ENCODE measurements around the gene STARD5.

The STARD5 gene

DNA sequence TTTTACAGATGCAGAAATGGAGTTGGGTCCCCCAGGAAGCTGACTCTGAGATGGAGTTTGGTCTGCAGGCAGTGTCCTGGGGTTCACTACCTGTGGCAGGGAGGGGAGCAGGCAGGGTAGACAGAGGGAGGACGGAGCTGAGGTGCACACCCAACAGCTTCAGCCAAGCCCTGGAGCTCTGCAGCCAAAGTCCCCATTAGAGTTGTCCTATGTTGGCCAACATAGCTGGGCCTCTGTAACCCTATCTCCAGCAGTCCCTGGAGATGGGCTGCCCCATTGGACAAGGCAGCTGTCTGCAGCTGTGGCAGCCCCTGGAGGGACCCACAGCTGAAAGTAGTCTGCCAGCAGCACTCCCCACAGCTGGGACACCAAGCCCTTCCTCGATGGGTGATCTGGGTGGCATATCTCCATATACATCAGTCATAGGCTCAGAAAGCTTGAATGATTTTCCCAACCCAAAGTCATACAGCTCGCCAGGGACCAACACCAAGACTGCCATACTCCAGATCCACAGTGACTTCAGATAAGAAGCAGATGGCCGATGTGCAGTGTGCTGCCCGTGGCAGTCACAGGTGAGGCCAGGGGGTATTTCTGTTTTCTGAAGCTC lies 31.9 kb downstream of the STARD5 start:
- DNase-seq (ENCODE audit: low spot score), result no peak
- TF ChIP-seq, protein P1, sequence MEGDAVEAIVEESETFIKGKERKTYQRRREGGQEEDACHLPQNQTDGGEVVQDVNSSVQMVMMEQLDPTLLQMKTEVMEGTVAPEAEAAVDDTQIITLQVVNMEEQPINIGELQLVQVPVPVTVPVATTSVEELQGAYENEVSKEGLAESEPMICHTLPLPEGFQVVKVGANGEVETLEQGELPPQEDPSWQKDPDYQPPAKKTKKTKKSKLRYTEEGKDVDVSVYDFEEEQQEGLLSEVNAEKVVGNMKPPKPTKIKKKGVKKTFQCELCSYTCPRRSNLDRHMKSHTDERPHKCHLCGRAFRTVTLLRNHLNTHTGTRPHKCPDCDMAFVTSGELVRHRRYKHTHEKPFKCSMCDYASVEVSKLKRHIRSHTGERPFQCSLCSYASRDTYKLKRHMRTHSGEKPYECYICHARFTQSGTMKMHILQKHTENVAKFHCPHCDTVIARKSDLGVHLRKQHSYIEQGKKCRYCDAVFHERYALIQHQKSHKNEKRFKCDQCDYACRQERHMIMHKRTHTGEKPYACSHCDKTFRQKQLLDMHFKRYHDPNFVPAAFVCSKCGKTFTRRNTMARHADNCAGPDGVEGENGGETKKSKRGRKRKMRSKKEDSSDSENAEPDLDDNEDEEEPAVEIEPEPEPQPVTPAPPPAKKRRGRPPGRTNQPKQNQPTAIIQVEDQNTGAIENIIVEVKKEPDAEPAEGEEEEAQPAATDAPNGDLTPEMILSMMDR (IDR thresholded peaks at IDR 0.05; ENCODE audit: extremely low read depth, insufficient read depth, missing control alignments), result no peak
- in situ Hi-C loops (cut with MboI; ENCODE audit: low pct_unique_long_range_greater_than_20kb, low sequenced_read_pairs, unreplicated experiment), result loop anchor here (25.0 kb wide), 2 partner anchors 305 to 645 kb away; partner anchors contain the start of gene MESD

DNA sequence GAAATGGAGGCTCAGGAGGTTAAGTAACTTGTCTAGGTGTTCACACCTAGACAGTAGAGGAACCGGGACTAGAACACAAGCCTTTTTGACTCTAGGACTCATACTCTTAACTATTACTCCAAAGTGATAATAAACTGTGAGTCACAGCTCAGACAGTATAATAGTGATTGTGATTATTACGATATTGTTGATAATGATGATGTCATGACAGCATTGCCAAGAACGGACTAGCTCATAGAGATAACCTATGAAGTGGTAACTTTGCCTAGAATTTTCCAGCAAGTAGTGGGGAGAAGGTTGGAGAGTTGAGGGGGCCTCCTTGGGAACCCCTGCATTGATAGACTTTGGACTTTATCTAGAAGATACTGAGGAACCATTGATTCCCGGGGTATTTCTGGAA lies 34.0 kb downstream of the STARD5 start:
- DNase-seq (ENCODE audit: low spot score), result no peak
- in situ Hi-C loops (cut with MboI; ENCODE audit: low pct_unique_long_range_greater_than_20kb, low sequenced_read_pairs, unreplicated experiment), result loop anchor here (25.0 kb wide), 2 partner anchors 303 to 647 kb away; partner anchors contain the start of gene MESD
- TF ChIP-seq, protein P1 (IDR thresholded peaks at IDR 0.05; ENCODE audit: extremely low read depth, insufficient read depth, missing control alignments), result no peak

DNA sequence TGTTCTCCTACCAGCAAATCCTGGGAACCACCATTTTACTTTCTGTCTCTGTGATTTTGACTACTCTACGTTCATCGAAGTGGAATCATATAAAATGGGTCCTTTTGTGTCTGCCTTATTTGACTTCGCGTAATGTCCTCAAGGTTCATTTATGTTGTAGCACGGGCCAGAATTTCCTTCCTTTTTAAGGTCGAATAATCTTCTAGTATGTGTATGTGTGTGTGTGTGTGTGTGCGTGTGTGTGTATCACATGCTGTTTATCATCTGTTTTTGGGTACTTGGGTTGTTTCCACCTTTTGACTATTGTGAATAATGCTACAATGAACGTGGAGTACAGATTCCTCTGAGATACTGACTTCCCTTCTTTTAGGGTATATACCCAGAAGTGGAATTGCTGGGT lies 35.3 kb downstream of the STARD5 start:
- in situ Hi-C loops (cut with MboI; ENCODE audit: low pct_unique_long_range_greater_than_20kb, low sequenced_read_pairs, unreplicated experiment), result loop anchor here (25.0 kb wide), 2 partner anchors 301 to 649 kb away; partner anchors contain the start of gene MESD
- TF ChIP-seq, protein P1 (IDR thresholded peaks at IDR 0.05; ENCODE audit: extremely low read depth, insufficient read depth, missing control alignments), result no peak
- no peak for DNase-seq (ENCODE audit: low spot score)

DNA sequence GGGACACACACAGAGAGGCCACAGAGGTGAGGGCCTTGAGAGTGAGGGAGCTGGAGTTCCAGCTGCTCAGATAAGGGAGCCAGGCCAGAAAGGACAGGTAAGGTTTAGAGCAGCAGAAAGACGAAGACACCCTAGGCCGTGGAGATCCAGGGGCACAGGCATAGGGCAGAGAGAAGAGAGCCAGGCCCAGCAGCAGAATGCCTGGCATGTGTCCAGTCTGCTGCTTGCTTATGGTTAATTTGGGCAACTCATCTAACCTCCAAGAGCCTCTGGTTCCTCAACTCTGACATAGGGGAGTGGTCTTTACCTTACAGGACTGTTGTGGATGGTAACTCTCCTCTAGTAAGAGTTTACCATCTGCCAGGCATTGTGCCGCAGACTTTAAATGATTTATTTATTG lies 35.9 kb downstream of the STARD5 start:
- no peak for DNase-seq (ENCODE audit: low spot score)
- TF ChIP-seq, protein P1 (IDR thresholded peaks at IDR 0.05; ENCODE audit: extremely low read depth, insufficient read depth, missing control alignments), result no peak
- in situ Hi-C loops (cut with MboI; ENCODE audit: low pct_unique_long_range_greater_than_20kb, low sequenced_read_pairs, unreplicated experiment), result loop anchor here (25.0 kb wide), 2 partner anchors 301 to 649 kb away; partner anchors contain the start of gene MESD

DNA sequence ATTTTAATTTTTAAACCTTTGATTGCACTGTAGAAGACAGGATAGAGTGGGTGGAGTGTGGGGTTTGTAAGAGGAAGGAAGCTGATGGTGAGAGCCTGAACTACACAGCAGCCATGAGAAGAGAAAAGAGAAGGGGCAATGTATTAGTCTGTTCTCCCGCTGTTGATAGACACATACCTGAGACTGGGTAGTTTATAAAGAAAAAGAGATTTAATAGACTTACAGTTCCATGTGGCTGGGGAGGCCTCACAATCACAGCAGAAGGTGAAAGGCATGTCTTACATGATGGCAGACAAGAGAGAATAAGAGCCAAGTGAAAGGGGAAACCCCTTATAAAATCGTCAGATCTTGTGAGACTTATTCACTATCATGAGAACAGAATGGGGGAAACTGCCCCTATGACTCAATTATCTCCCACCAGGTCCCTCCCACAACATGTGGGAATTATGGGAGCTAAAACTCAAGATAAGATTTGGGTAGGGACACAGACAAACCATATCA lies 37.3 kb downstream of the STARD5 start:
- TF ChIP-seq, protein P1 (IDR thresholded peaks at IDR 0.05; ENCODE audit: extremely low read depth, insufficient read depth, missing control alignments), result no peak
- in situ Hi-C loops (cut with MboI; ENCODE audit: low pct_unique_long_range_greater_than_20kb, low sequenced_read_pairs, unreplicated experiment), result loop anchor here (25.0 kb wide), 2 partner anchors 299 to 651 kb away; partner anchors contain the start of gene MESD

DNA sequence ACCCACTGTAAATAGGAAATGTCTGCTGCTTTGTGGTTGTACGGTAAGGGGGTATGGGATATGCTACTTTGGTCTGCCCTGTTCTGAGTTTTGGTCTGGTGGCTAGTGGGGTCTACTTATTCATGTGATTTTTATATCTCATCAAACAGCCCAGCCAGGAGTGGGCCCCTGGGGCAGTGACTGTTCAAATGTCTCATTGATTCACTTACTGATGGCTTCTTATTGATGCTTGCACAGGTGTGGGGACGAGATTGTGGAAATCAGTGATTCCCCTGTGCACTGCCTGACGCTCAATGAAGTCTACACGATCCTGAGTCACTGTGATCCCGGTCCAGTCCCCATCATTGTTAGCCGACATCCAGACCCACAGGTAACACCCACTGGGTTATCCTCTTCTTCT lies 38.5 kb downstream of the STARD5 start:
- in situ Hi-C loops (cut with MboI; ENCODE audit: low pct_unique_long_range_greater_than_20kb, low sequenced_read_pairs, unreplicated experiment), result loop anchor here (25.0 kb wide), 2 partner anchors 298 to 652 kb away; partner anchors contain the start of gene MESD
- TF ChIP-seq, protein P1 (IDR thresholded peaks at IDR 0.05; ENCODE audit: extremely low read depth, insufficient read depth, missing control alignments), result no peak
- no peak for DNase-seq (ENCODE audit: low spot score)

More for the DNA sequence above, 37.3 kb downstream of the STARD5 start:
- DNase-seq (ENCODE audit: low spot score), result no peak
